IMR-90 (cell line): ENCODE data around the gene ZC3H14. TPM values are rescaled to one million over a fixed set of nuclear protein-coding genes. Genes with fewer than 3 reads are reported as not detected.

Source experiments
- ATAC-seq: fragments of 200-7000 bp; cut with Tn5 transposase; 2 replicates; pipeline ENCODE4 v1.9.1; 2020; ENCODE audit warnings: low read depth, mild to moderate bottlenecking, moderate library complexity
- BruUV-seq: library from RNA; stranded (reverse); fragments of 400-500 nt; replicated peaks from 2 replicates; lab custom pipeline; 2021; lab: Mats Ljungman, UMichigan
- CTCF ChIA-PET: fragments of 300-600 bp; formaldehyde crosslinking; extraction: SDS; loops from one replicate; lab custom pipeline; 2021; ENCODE audit warnings: antibody characterized with exemption; lab: Yijun Ruan, JAX
- POLR2A ChIA-PET: fragments of 300-600 bp; sonication (Branson Sonifier 250); formaldehyde crosslinking; loops from one replicate; lab custom pipeline; 2022; ENCODE audit warnings: antibody characterized with exemption; ENCODE audit not compliant: unreplicated experiment; lab: Charles Lee
- DNase-seq: peaks from one replicate; pipeline ENCODE4 v3.0.0; 2013
- H2AFZ ChIP-seq: replicated peaks from 2 replicates; pipeline ENCODE3; 2013; ENCODE audit warnings: low read length, mild to moderate bottlenecking; ENCODE audit not compliant: poor library complexity
- H2AK5ac ChIP-seq: 2 replicates; pipeline ENCODE4 v1.6.1; 2013; ENCODE audit warnings: low read depth, low read length, inconsistent platforms
- H2AK9ac ChIP-seq: replicated peaks from 2 replicates; pipeline ENCODE3; 2013; ENCODE audit warnings: mild to moderate bottlenecking, low read depth, low read length, moderate library complexity; ENCODE audit not compliant: poor library complexity
- H2BK120ac ChIP-seq: 2 replicates; pipeline ENCODE4 v1.6.1; 2013; ENCODE audit warnings: low read depth, low read length, inconsistent platforms
- H2BK15ac ChIP-seq: 3 replicates; pipeline ENCODE4 v1.6.1; 2013; ENCODE audit warnings: low read depth, low read length, inconsistent platforms
- H2BK20ac ChIP-seq: 2 replicates; pipeline ENCODE4 v1.6.1; 2013; ENCODE audit warnings: low read depth, mild to moderate bottlenecking, inconsistent platforms, low read length, moderate library complexity
- H2BK5ac ChIP-seq: 2 replicates; pipeline ENCODE4 v1.6.1; 2013; ENCODE audit warnings: mild to moderate bottlenecking, low read depth, low read length, inconsistent platforms; ENCODE audit not compliant: poor library complexity, severe bottlenecking
- H3K14ac ChIP-seq: replicated peaks from 2 replicates; pipeline ENCODE4 v1.6.1; 2013; ENCODE audit warnings: low read depth, low read length, inconsistent platforms
- H3K18ac ChIP-seq: 2 replicates; pipeline ENCODE4 v1.6.1; 2013; ENCODE audit warnings: low read depth, low read length, control low read depth
- H3K23ac ChIP-seq: 2 replicates; pipeline ENCODE4 v1.6.1; 2013; ENCODE audit warnings: low read depth, low read length, inconsistent platforms
- H3K27ac ChIP-seq: 2 replicates; pipeline ENCODE4 v1.5.1; 2013; ENCODE audit warnings: mild to moderate bottlenecking, control low read depth, low read length; ENCODE audit not compliant: insufficient read depth
- H3K27me3 ChIP-seq: 2 replicates; pipeline ENCODE4 v1.6.1; 2013; ENCODE audit warnings: low read length; ENCODE audit not compliant: control insufficient read depth, insufficient read depth
- H3K36me3 ChIP-seq: 2 replicates; pipeline ENCODE4 v1.6.1; 2013; ENCODE audit warnings: low read length, mixed read lengths; ENCODE audit not compliant: control insufficient read depth, insufficient read depth
- H3K4ac ChIP-seq: 2 replicates; pipeline ENCODE4 v1.6.1; 2013; ENCODE audit warnings: low read depth, low read length, inconsistent platforms
- H3K4me1 ChIP-seq: 2 replicates; pipeline ENCODE4 v1.6.1; 2013; ENCODE audit warnings: low read length, mixed read lengths; ENCODE audit not compliant: control insufficient read depth, insufficient read depth
- H3K4me2 ChIP-seq: 2 replicates; pipeline ENCODE4 v1.6.1; 2013; ENCODE audit warnings: low read depth, mild to moderate bottlenecking, control low read depth, low read length, moderate library complexity
- H3K4me3 ChIP-seq: 2 replicates; pipeline ENCODE4 v1.5.1; 2013; ENCODE audit warnings: low read depth, mild to moderate bottlenecking, control low read depth, low read length, moderate library complexity; ENCODE audit not compliant: insufficient read depth
- H3K56ac ChIP-seq: 2 replicates; pipeline ENCODE4 v1.6.1; 2013; ENCODE audit warnings: low read length, inconsistent platforms; ENCODE audit not compliant: insufficient read depth; ENCODE audit errors: extremely low read depth
- H3K79me1 ChIP-seq, 2 experiments: 2 replicates each; pipeline ENCODE4 v1.6.1; 2013; ENCODE audit warnings: low read length in 2 of 2, inconsistent platforms in 1 of 2, low read depth in 1 of 2
- H3K9ac ChIP-seq: 2 replicates; pipeline ENCODE4 v1.6.1; 2013; ENCODE audit warnings: low read depth, low read length, control low read depth
- H3K9me1 ChIP-seq: 2 replicates; pipeline ENCODE4 v1.6.1; 2013; ENCODE audit warnings: low read length, inconsistent platforms; ENCODE audit not compliant: insufficient read depth
- H3K9me3 ChIP-seq: 2 replicates; pipeline ENCODE4 v1.6.1; 2013; ENCODE audit warnings: low read length; ENCODE audit not compliant: control insufficient read depth, insufficient read depth
- H4K20me1 ChIP-seq: 2 replicates; pipeline ENCODE4 v1.6.1; 2013; ENCODE audit warnings: low read length, inconsistent platforms; ENCODE audit not compliant: insufficient read depth
- H4K5ac ChIP-seq: 2 replicates; pipeline ENCODE4 v1.6.1; 2013; ENCODE audit warnings: mild to moderate bottlenecking, low read depth, low read length, control low read depth
- H4K8ac ChIP-seq, 2 experiments: 2 replicates each; pipeline ENCODE4 v1.6.1; 2013; ENCODE audit warnings: low read depth in 2 of 2, low read length in 2 of 2, control low read depth in 1 of 2, inconsistent platforms in 1 of 2
- H4K91ac ChIP-seq: 2 replicates; pipeline ENCODE4 v1.6.1; 2013; ENCODE audit warnings: low read depth, low read length, inconsistent platforms; ENCODE audit not compliant: insufficient read depth
- BHLHE40 ChIP-seq: fragments of 150-350 bp; IDR thresholded peaks from 2 replicates; pipeline ENCODE4 v1.6.1; 2016; ENCODE audit warnings: mild to moderate bottlenecking, low read depth, low read length
- CEBPB ChIP-seq: IDR thresholded peaks from 2 replicates; pipeline ENCODE4 v1.6.1; 2012; ENCODE audit warnings: low read depth, low read length, improper control_type of control experiment
- CHD1 ChIP-seq: IDR thresholded peaks from 2 replicates; pipeline ENCODE4 v1.6.1; 2012; ENCODE audit warnings: low read depth, low read length, improper control_type of control experiment
- CTCF ChIP-seq: conservative IDR thresholded peaks from 2 replicates; pipeline ENCODE4 v1.5.1; 2012; ENCODE audit warnings: mild to moderate bottlenecking, low read depth, low read length, improper control_type of control experiment
- ELK1 ChIP-seq: fragments of 150-350 bp; IDR thresholded peaks from 2 replicates; pipeline ENCODE4 v1.6.1; 2016; ENCODE audit warnings: low read depth, mild to moderate bottlenecking, low read length, moderate library complexity, borderline replicate concordance
- FOS ChIP-seq: fragments of 150-350 bp; IDR thresholded peaks from 2 replicates; pipeline ENCODE4 v1.6.1; 2016; ENCODE audit warnings: low read depth, low read length
- MAFK ChIP-seq: IDR thresholded peaks from 2 replicates; pipeline ENCODE4 v1.6.1; 2012; ENCODE audit warnings: low read depth, low read length, improper control_type of control experiment
- MAZ ChIP-seq: IDR thresholded peaks from 2 replicates; pipeline ENCODE4 v1.6.1; 2012; ENCODE audit warnings: low read depth, mild to moderate bottlenecking, low read length, improper control_type of control experiment, moderate library complexity, borderline replicate concordance
- MXI1 ChIP-seq: IDR thresholded peaks from 2 replicates; pipeline ENCODE4 v1.6.1; 2012; ENCODE audit warnings: low read depth, mild to moderate bottlenecking, low read length, moderate library complexity, borderline replicate concordance
- NFE2L2 ChIP-seq: fragments of 150-350 bp; IDR thresholded peaks from 2 replicates; pipeline ENCODE4 v1.6.1; 2016; ENCODE audit warnings: low read depth, mild to moderate bottlenecking, low read length
- POLR2A ChIP-seq: IDR thresholded peaks from 2 replicates; pipeline ENCODE4 v1.6.1; 2012; ENCODE audit warnings: mild to moderate bottlenecking, low read depth, low read length
- RAD21 ChIP-seq: IDR thresholded peaks from 2 replicates; pipeline ENCODE4 v1.6.1; 2012; ENCODE audit warnings: low read length, improper control_type of control experiment
- RFX5 ChIP-seq: IDR thresholded peaks from 2 replicates; pipeline ENCODE4 v1.8.0; 2012; ENCODE audit warnings: low read depth, mild to moderate bottlenecking, low read length, moderate library complexity
- SMC3 ChIP-seq: fragments of 150-350 bp; IDR thresholded peaks from 2 replicates; pipeline ENCODE4 v1.6.1; 2016; ENCODE audit warnings: low read depth, mild to moderate bottlenecking, antibody characterized with exemption, low read length, moderate library complexity
- USF2 ChIP-seq: fragments of 150-350 bp; IDR thresholded peaks from 2 replicates; pipeline ENCODE4 v1.6.1; 2017; ENCODE audit warnings: mild to moderate bottlenecking, antibody characterized with exemption, low read length, low read depth
- WGBS, 2 experiments: methylation state at CpG; one replicate each; pipeline versions ENCODE4 v1.1.5 to v1.1.7; 2013; ENCODE audit warnings: missing lambda C conversion rate in 2 of 2; ENCODE audit not compliant: insufficient read length in 1 of 2; ENCODE audit errors: extremely low coverage in 2 of 2; 5-methylcytosine and 5-hydroxymethylcytosine counted together
- dilution Hi-C: fragments of 300-500 bp; cut with HindIII; formaldehyde crosslinking; loops from one replicate; pipeline ENCODE4 v1.14.3; 2018; ENCODE audit warnings: low sequenced_read_pairs; ENCODE audit not compliant: unreplicated experiment
- in situ Hi-C: fragments of 300-500 bp; cut with MboI; formaldehyde crosslinking; loops from 3 replicates; pipeline ENCODE4 v1.14.3; 2019; ENCODE audit warnings: low sequenced_read_pairs, inconsistent platforms, mixed read lengths
- intact Hi-C: fragments of 100-400 bp; cut with micrococcal nuclease; formaldehyde crosslinking; loops from 2 replicates; pipeline ENCODE4 v1.10.0; 2022
- polyA plus RNA-seq, 3 experiments: library from polyadenylated mRNA; depleted of rRNA; stranded (reverse); fragments of >200 nt; gene quantifications; 2 replicates each; pipeline ENCODE4 v1.2.3, GENCODE V29; 2012; ENCODE audit warnings: low replicate concordance in 1 of 3
- total RNA-seq: library from RNA; depleted of rRNA; stranded (reverse); fragments of >200 nt; gene quantifications from 2 replicates; pipeline ENCODE4 v1.2.3, GENCODE V29; 2012

Gene ZC3H14
- total and polyA plus RNA-seq, 2 of the 4 experiments (the other 2 are of a cell fraction) = 72.5 to 111 TPM

DNA sequence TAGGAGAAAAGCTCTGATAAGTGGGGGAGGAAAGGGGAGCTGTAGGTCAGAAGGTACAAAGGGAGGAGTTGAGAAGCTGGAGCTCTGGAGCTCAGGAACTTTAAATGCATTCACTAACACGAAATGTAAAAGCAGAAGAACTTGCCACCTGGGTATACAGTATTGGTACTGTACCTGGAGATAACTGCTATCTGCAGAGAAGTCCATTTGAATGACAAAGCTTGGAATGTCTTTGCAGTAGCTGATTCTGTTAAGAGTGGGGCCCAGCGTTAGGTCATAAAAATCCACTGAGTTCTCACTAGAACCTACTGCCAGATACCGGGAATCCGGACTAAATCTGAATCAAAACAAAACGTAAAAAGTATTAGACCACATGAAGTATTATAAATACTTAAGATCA is 55.6 kb downstream of the ZC3H14 start:
- Histone ChIP-seq H4K20me1 (peaks cover 9% of the 10 kb centered on the region; the same call in 1 of the 2 replicates), H3K27ac (no peak overlapping the region), H3K79me1 (peaks cover 0 to 12% of the 10 kb centered on the region in 2 experiments; a peak in 2 of 4 replicates), H2AK9ac (no peak overlapping the region), H3K14ac (no peak overlapping the region), H3K4me3 (no peak overlapping the region), H4K5ac (no peak overlapping the region), H3K9me1 (no peaks in the 10 kb centered on the region), H3K9ac (no peak overlapping the region), H3K18ac (no peak overlapping the region), H3K56ac (no peak overlapping the region), H2BK20ac (no peak overlapping the region), H2AK5ac (no peak overlapping the region), H4K8ac (no peak overlapping the region), H3K4ac (no peak overlapping the region), H3K23ac (no peak overlapping the region), H2BK5ac (no peak overlapping the region), H2BK15ac (no peak overlapping the region), H3K9me3 (no peaks in the 10 kb centered on the region), H2AFZ (no peak overlapping the region), H3K4me2 (no peak overlapping the region), H3K36me3 (peaks cover 3% of the 10 kb centered on the region; the same call in 1 of the 2 replicates), H3K4me1 (peaks cover 5% of the 10 kb centered on the region), H3K27me3 (no peaks in the 10 kb centered on the region), H2BK120ac (no peak overlapping the region), H4K91ac (no peak overlapping the region)
- CTCF ChIA-PET = no interaction called here
- BruUV-seq = no TSS peak
- DNase-seq (no peak), ATAC-seq (no peak)
- POLR2A ChIA-PET = no interaction called here
- TF ChIP-seq FOS = no peak
- TF ChIP-seq MAFK = no peak
- TF ChIP-seq CEBPB = no peak
- no peak for TF ChIP-seq ELK1
- no peak for TF ChIP-seq RFX5
- TF ChIP-seq NFE2L2 = no peak
- TF ChIP-seq USF2 = no peak
- TF ChIP-seq MAZ = no peak
- TF ChIP-seq SMC3 = no peak
- TF ChIP-seq RAD21 = no peak
- no peak for TF ChIP-seq MXI1
- TF ChIP-seq CTCF = no peak
- no peak for TF ChIP-seq CHD1
- TF ChIP-seq BHLHE40 = no peak
- TF ChIP-seq POLR2A = no peak
- 80% methylated on average over 1 of the region's 5 CpGs; no CpG with 5 or more reads in 1 of the 2 experiments for WGBS, 2 experiments
- intact Hi-C loops = no loop called here
- in situ Hi-C loops = no loop called here
- dilution Hi-C loops = no loop called here
